Lower leg skin (tissue), 4 donors: ENCODE data around the gene SEMA7A. TPM values are rescaled to one million over a fixed set of nuclear protein-coding genes. Genes with fewer than 3 reads are reported as not detected.

Source experiments
- DNase-seq, 2 donors: peaks; one replicate each; pipeline ENCODE4 v3.0.0-alpha.2; 2019; ENCODE audit warnings: low spot score in 2 of 2
- H3K4me3 ChIP-seq: fragments of 200-600 bp; sonication (generic); 2 replicates; pipeline ENCODE4 v1.5.1; 2017; ENCODE audit warnings: mild to moderate bottlenecking, low read depth; ENCODE audit not compliant: poor library complexity, severe bottlenecking
- CTCF ChIP-seq, 3 donors: fragments of 450-650 bp; IDR thresholded peaks; one replicate each; pipeline ENCODE4 v1.5.1; 2016; ENCODE audit warnings: antibody characterized with exemption in 3 of 3, mild to moderate bottlenecking in 3 of 3, moderate library complexity in 2 of 3
- POLR2A ChIP-seq, 2 donors: fragments of 450-650 bp; IDR thresholded peaks; one replicate each; pipeline ENCODE4 v1.6.1; 2016 to 2017; ENCODE audit warnings: antibody characterized with exemption in 2 of 2, mild to moderate bottlenecking in 1 of 2, moderate library complexity in 1 of 2
- WGBS, 2 donors: methylation state at CpG; one replicate each; pipeline ENCODE4 v1.1.5; 2018; 5-methylcytosine and 5-hydroxymethylcytosine counted together
- intact Hi-C: fragments of 100-400 bp; cut with DNase I; formaldehyde crosslinking; loops from one replicate; pipeline ENCODE4 v1.15.0; 2023; ENCODE audit warnings: low total_unique reads
- total RNA-seq, 4 donors: library from RNA; depleted of rRNA; stranded (reverse); fragments of >200 nt; gene quantifications; one replicate each; pipeline ENCODE4 v1.1.0, GENCODE V29; 2016

Gene SEMA7A
- total RNA-seq, 4 donors from 2014 or later, result 16.7 to 30.5 (median 20.5) TPM

DNA sequence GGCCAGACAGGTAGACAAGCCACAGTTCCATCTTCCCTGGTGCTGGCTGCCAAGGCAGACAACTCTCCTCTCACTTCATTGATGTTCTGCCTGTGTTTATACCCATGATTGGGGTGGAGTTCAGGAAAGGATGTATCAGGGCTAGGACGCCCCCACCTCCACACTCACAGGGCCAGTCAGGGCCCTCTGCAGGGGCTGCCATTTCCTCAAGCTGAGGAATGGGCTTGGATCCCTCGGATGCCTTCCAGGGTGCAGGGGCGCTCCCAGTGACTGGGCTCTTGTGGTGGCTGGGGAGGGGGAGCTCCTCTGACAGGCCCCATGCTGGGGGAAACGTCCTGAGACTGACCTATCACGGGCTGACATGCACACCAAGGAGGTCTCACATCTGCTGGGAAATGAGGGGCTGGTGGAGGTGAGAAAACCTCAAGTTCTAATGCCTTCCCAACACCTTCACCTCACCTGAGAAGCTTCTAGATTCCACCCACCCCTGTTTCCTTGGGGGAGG is 31.4 kb downstream of the SEMA7A start:
- 69 to 90% methylated on average over 4 to 5 of the region's 5 CpGs for WGBS, 2 donors
- H3K4me3 ChIP-seq, result no peak overlapping the region
- no peak for TF ChIP-seq POLR2A (IDR thresholded peaks at IDR 0.05)
- TF ChIP-seq CTCF (IDR thresholded peaks at IDR 0.05), result no peak
- no peak for DNase-seq
- intact Hi-C loops, result no loop called here

GRCh38 chr15:74400915-74401757 is 32.6 kb downstream of the SEMA7A start:
- no peak for DNase-seq
- TF ChIP-seq CTCF (IDR thresholded peaks at IDR 0.05) (no peak), POLR2A (IDR thresholded peaks at IDR 0.05) (no peak)
- 62 to 66% methylated on average over 10 to 11 of the region's 11 CpGs for WGBS, 2 donors
- no peak overlapping the region for H3K4me3 ChIP-seq
- intact Hi-C loops, result no loop called here

- intact Hi-C loops, result no loop called here
- no peak for TF ChIP-seq CTCF (IDR thresholded peaks at IDR 0.05)
- TF ChIP-seq POLR2A (IDR thresholded peaks at IDR 0.05), result no peak
- H3K4me3 ChIP-seq, result no peak overlapping the region
- WGBS, 2 donors, result 72 to 74% methylated on average over 10 of the region's 10 CpGs
- DNase-seq, result no peak
Observed at GRCh38 chr15:74400313-74400860, 33.4 kb downstream of the SEMA7A start.

- no peak overlapping the region for H3K4me3 ChIP-seq
- intact Hi-C loops, result no loop called here
- WGBS, 2 donors, result 39 to 42% methylated on average over 5 of the region's 5 CpGs
- TF ChIP-seq POLR2A (IDR thresholded peaks at IDR 0.05) (no peak), CTCF (IDR thresholded peaks at IDR 0.05) (no peak)
- DNase-seq, result no peak
Observed at GRCh38 chr15:74399511-74400312, 34.0 kb downstream of the SEMA7A start.

- no peak overlapping the region for H3K4me3 ChIP-seq
- intact Hi-C loops, result no loop called here
- WGBS, 2 donors, result 89 to 92% methylated on average over 3 of the region's 3 CpGs
- no peak for DNase-seq
- TF ChIP-seq CTCF (IDR thresholded peaks at IDR 0.05), result no peak
- TF ChIP-seq POLR2A (IDR thresholded peaks at IDR 0.05), result no peak
Observed at GRCh38 chr15:74399100-74399499, 34.7 kb downstream of the SEMA7A start.
